GM12878 (cell line): Measurements from ENCODE around the gene FBXL17. TPM values are rescaled to one million over a fixed set of nuclear protein-coding genes. Genes with fewer than 3 reads are reported as not detected.

ENCODE experiments used
- ATAC-seq: fragments of 200-7000 bp; cut with Tn5 transposase; 3 replicates; pipeline ENCODE4 v1.9.1; 2020; ENCODE audit warnings: mild to moderate bottlenecking, moderate library complexity
- BruUV-seq: library from RNA; stranded (reverse); fragments of 400-500 nt; replicated peaks from 2 replicates; lab custom pipeline; 2021; lab: Mats Ljungman, UMichigan
- CTCF ChIA-PET: fragments of 300-600 bp; sonication (Branson Sonifier 250); formaldehyde crosslinking; extraction: SDS; loops from one replicate; lab custom pipeline; 2021; ENCODE audit warnings: inconsistent platforms; lab: Yijun Ruan, JAX
- POLR2A ChIA-PET: fragments of 350-600 bp; formaldehyde crosslinking; extraction: SDS; loops from one replicate; lab custom pipeline; 2021; ENCODE audit warnings: inconsistent platforms; lab: Charles Lee
- RAD21 ChIA-PET: fragments of 300-600 bp; sonication (Branson Sonifier 250); formaldehyde crosslinking; loops from one replicate; lab custom pipeline; 2023; ENCODE audit warnings: antibody characterized with exemption; ENCODE audit not compliant: unreplicated experiment; lab: Charles Lee
- SMC1A ChIA-PET: fragments of 300-600 bp; sonication (Branson Sonifier 250); formaldehyde crosslinking; loops from one replicate; lab custom pipeline; 2023; ENCODE audit not compliant: unreplicated experiment, uncharacterized antibody; lab: Charles Lee
- DNase-seq: peaks from one replicate; pipeline ENCODE4 v3.0.0-alpha.2; 2011; ENCODE audit warnings: low read depth, low spot score
- FAIRE-seq: peaks from 3 replicates; lab custom pipeline; 2011; peaks lifted over from hg19 to GRCh38; lab: Jason Lieb, UNC
- H2AFZ ChIP-seq: 2 replicates; pipeline ENCODE4 v1.6.0; 2011; ENCODE audit warnings: low read depth, low read length, control low read depth; ENCODE audit not compliant: control insufficient read depth
- H3K27ac ChIP-seq: 2 replicates; pipeline ENCODE4 v1.5.1; 2011; ENCODE audit warnings: control low read depth; ENCODE audit not compliant: control insufficient read depth, insufficient read depth
- H3K27me3 ChIP-seq, 2 experiments: replicated peaks in 1 of 2; 2 replicates each; pipeline versions ENCODE4 v1.6.0 to v1.6.1; 2011; ENCODE audit warnings: low read length in 1 of 2; ENCODE audit not compliant: control insufficient read depth in 2 of 2, insufficient read depth in 2 of 2
- H3K36me3 ChIP-seq, 2 experiments: 2 replicates each; pipeline ENCODE4 v1.5.1; 2011; ENCODE audit warnings: low read length in 1 of 2; ENCODE audit not compliant: control insufficient read depth in 2 of 2, insufficient read depth in 2 of 2
- H3K4me1 ChIP-seq: 2 replicates; pipeline ENCODE4 v1.6.1; 2011; ENCODE audit warnings: mild to moderate bottlenecking, low read length, moderate library complexity, mixed read lengths; ENCODE audit not compliant: control insufficient read depth, insufficient read depth
- H3K4me2 ChIP-seq: 2 replicates; pipeline ENCODE4 v1.6.0; 2011; ENCODE audit warnings: control low read depth; ENCODE audit not compliant: control insufficient read depth, insufficient read depth
- H3K4me3 ChIP-seq: fragments of 200-600 bp; sonication (generic); 2 replicates; pipeline ENCODE4 v1.5.1; 2016
- H3K79me2 ChIP-seq: 2 replicates; pipeline ENCODE4 v1.6.0; 2011; ENCODE audit warnings: low read length; ENCODE audit not compliant: control insufficient read depth, insufficient read depth
- H3K9ac ChIP-seq: 2 replicates; pipeline ENCODE4 v1.8.0; 2011; ENCODE audit warnings: low read length, control low read depth, mixed read lengths; ENCODE audit not compliant: control insufficient read depth, insufficient read depth
- H3K9me3 ChIP-seq: replicated peaks from 3 replicates; pipeline ENCODE4 v1.5.1; 2011; ENCODE audit warnings: mild to moderate bottlenecking, low read length; ENCODE audit not compliant: control insufficient read depth, insufficient read depth
- H4K20me1 ChIP-seq: 2 replicates; pipeline ENCODE4 v1.6.0; 2011; ENCODE audit not compliant: control insufficient read depth, insufficient read depth
- ASH2L ChIP-seq: fragments of 300-600, 200-600 bp; sonication (generic); IDR thresholded peaks from 2 replicates; pipeline ENCODE4 v1.6.1; 2017; ENCODE audit warnings: low read depth, mild to moderate bottlenecking, borderline replicate concordance
- CBFB ChIP-seq: IDR thresholded peaks from 2 replicates; pipeline ENCODE4 v1.6.1; 2016; ENCODE audit warnings: antibody characterized with exemption, low read depth
- CEBPB ChIP-seq, 2 experiments: fragments of 150-350 bp in 1 of 2; IDR thresholded peaks; 2 replicates each; pipeline ENCODE4 v1.6.1; 2012 to 2014; ENCODE audit warnings: low read depth in 2 of 2, low read length in 2 of 2, borderline replicate concordance in 1 of 2, inconsistent platforms in 1 of 2
- DPF2 ChIP-seq: fragments of 450-650 bp; IDR thresholded peaks from 2 replicates; pipeline ENCODE4 v1.6.1; 2017; ENCODE audit warnings: mild to moderate bottlenecking
- ESRRA ChIP-seq: IDR thresholded peaks from 2 replicates; pipeline ENCODE4 v1.6.1; 2012; ENCODE audit warnings: mild to moderate bottlenecking, low read length, improper control_type of control experiment
- HDAC2 ChIP-seq: fragments of 200-600 bp; sonication (generic); IDR thresholded peaks from 2 replicates; pipeline ENCODE4 v1.6.1; 2017
- NFYB ChIP-seq: IDR thresholded peaks from 2 replicates; pipeline ENCODE4 v1.6.1; 2011; ENCODE audit warnings: low read depth, mild to moderate bottlenecking, low read length, improper control_type of control experiment, moderate library complexity; ENCODE audit not compliant: insufficient read depth
- SUPT20H ChIP-seq: IDR thresholded peaks from 2 replicates; pipeline ENCODE4 v1.6.1; 2011; ENCODE audit warnings: low read depth, mild to moderate bottlenecking, low read length, moderate library complexity, borderline replicate concordance; ENCODE audit not compliant: control insufficient read depth
- TARDBP ChIP-seq: IDR thresholded peaks from 2 replicates; pipeline ENCODE4 v1.6.1; 2016; ENCODE audit warnings: borderline replicate concordance
- TCF7 ChIP-seq: IDR thresholded peaks from 2 replicates; pipeline ENCODE4 v1.6.1; 2014; ENCODE audit warnings: antibody characterized with exemption, borderline replicate concordance
- ZNF622 ChIP-seq: fragments of 450-650 bp; IDR thresholded peaks from 2 replicates; pipeline ENCODE4 v1.6.1; 2017; ENCODE audit warnings: mild to moderate bottlenecking, inconsistent platforms
- WGBS: methylation state at CpG from one replicate; pipeline ENCODE4 v1.1.6; 2016; ENCODE audit warnings: low lambda C conversion rate; ENCODE audit not compliant: insufficient replicate concordance, insufficient coverage; ENCODE audit errors: missing lambda C conversion rate; 5-methylcytosine and 5-hydroxymethylcytosine counted together
- in situ Hi-C: fragments of 300-500 bp; cut with MboI; formaldehyde crosslinking; loops from 9 replicates; pipeline ENCODE4 v1.14.3; 2018; ENCODE audit warnings: mixed read lengths
- intact Hi-C: fragments of 100-400 bp; cut with micrococcal nuclease; formaldehyde crosslinking; loops from one replicate; pipeline ENCODE4 v1.14.2; 2022; ENCODE audit not compliant: unreplicated experiment
- polyA plus RNA-seq, 11 experiments: library from polyadenylated mRNA; depleted of rRNA in 4 of 11; unstranded in 6 of 11; stranded (reverse) in 5 of 11; fragments of >200 nt; fragmentation: Nextera tagmentation in 4 of 11; fragmentation: Illumina TruSeq in 1 of 11; extraction: Ambion mirVana in 4 of 11; extraction: Trizol in 1 of 11; gene quantifications; 1 replicate in 1 of 11; 2 replicates in 10 of 11; pipeline versions ENCODE4 v1.2.1 to v1.2.3, GENCODE V29; 2011 to 2016; ENCODE audit warnings: inconsistent platforms in 2 of 11, missing spikeins in 2 of 11, low read depth in 1 of 11
- total RNA-seq, 4 experiments: library from RNA; depleted of rRNA in 3 of 4; stranded (reverse); fragments of >200 nt in 3 of 4; fragmentation: Illumina TruSeq in 1 of 4; extraction: Trizol in 1 of 4; gene quantifications; 2 replicates each; pipeline versions ENCODE4 v1.2.1 to v1.2.3, GENCODE V29; 2013 to 2021
- TF ChIP-seq, protein P1 (sequence below): fragments of 450-650 bp; IDR thresholded peaks from 2 replicates; pipeline ENCODE4 v1.6.1; 2016; ENCODE audit warnings: mild to moderate bottlenecking
- TF ChIP-seq, protein P2 (sequence below): fragments of 150-350 bp; IDR thresholded peaks from 2 replicates; pipeline ENCODE4 v1.6.1; 2014; ENCODE audit warnings: mild to moderate bottlenecking, low read depth, low read length
- TF ChIP-seq, protein P3 (sequence below): IDR thresholded peaks from 2 replicates; pipeline ENCODE4 v1.6.1; 2012; ENCODE audit warnings: low read depth, low read length, improper control_type of control experiment
- TF ChIP-seq, protein P4 (sequence below): IDR thresholded peaks from 2 replicates; pipeline ENCODE4 v1.6.1; 2012; ENCODE audit warnings: low read depth, low read length, improper control_type of control experiment

FBXL17 gene
- total and polyA plus RNA-seq, 10 of the 15 experiments (the other 5 are each of a cell fraction or from before 2014, with no cell fraction given): 0.88 to 9.0 (median 4.4) TPM

DNA sequence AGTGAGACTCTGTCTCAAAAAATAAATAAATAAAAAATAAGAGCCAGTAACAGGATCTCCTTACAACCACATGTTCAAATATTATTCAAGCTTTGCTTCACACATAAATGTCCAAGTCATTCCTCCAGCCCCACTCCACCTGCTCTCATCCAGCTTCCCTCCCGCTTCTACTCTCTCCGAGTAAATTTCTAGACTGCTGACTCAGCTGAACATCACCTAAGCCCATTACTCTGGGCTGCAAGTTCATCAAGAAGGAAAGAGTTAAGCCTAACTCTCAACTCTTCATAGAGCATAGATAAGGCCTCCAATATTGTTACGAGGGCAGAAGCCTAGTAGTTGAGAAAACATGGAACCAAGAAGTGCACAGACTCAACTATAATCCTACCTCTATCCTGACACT, 300.2 kb downstream of the FBXL17 start:
- no peak for DNase-seq
- H3K27me3 ChIP-seq: no peaks in the 10 kb centered on the region
- in situ Hi-C loops: no loop called here
- H3K9ac ChIP-seq: no peak overlapping the region
- ChIA-PET POLR2A (no interaction called here), CTCF (no interaction called here), SMC1A (interaction anchor here (0.7 kb wide), 1 partner anchor 10 kb away, joined by 4 read pairs; no protein-coding TSS in a partner anchor), RAD21 (no interaction called here)
- H3K4me2 ChIP-seq: no peak overlapping the region
- TF ChIP-seq NFYB: no peak
- H2AFZ ChIP-seq: no peak overlapping the region
- H3K36me3 ChIP-seq: no peaks in the 10 kb centered on the region
- H3K4me1 ChIP-seq: no peaks in the 10 kb centered on the region
- no TSS peak for BruUV-seq
- WGBS: 98% methylated on average over 3 of the region's 3 CpGs
- H3K79me2 ChIP-seq: no peaks in the 10 kb centered on the region
- no peaks in the 10 kb centered on the region for H3K9me3 ChIP-seq
- no peak for ATAC-seq
- intact Hi-C loops: no loop called here
- no peak overlapping the region for H3K27ac ChIP-seq
- no peak overlapping the region for H3K4me3 ChIP-seq
- FAIRE-seq: no peak
- H4K20me1 ChIP-seq: no peaks in the 10 kb centered on the region

DNA sequence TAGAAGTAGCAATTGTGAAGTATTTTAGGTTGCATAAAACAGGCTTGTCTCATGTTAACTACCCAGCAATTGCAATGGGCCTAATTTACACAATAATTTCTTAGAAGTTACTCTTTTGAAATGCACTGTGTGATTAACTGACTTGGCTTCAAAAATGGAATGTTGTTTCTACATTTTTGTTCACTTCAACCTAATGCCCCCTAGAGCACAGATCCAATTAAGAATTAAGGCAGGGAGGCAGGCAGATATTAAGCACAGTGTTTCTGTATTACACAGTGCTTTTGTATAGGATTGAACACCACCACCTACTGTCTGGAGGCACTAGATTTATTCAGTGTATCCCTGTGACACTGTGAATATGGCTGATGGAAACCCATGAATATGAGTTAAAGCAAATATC, 302.1 kb downstream of the FBXL17 start:
- Histone ChIP-seq H4K20me1 (no peaks in the 10 kb centered on the region), H3K4me2 (no peak overlapping the region), H3K4me1 (no peaks in the 10 kb centered on the region), H2AFZ (no peak overlapping the region), H3K4me3 (no peak overlapping the region), H3K27me3 (no peaks in the 10 kb centered on the region), H3K36me3 (no peaks in the 10 kb centered on the region), H3K79me2 (no peaks in the 10 kb centered on the region), H3K9me3 (no peaks in the 10 kb centered on the region), H3K27ac (no peak overlapping the region), H3K9ac (no peak overlapping the region)
- ATAC-seq (no peak), FAIRE-seq (no peak), DNase-seq (no peak)
- ChIA-PET SMC1A (no interaction called here), POLR2A (no interaction called here), RAD21 (no interaction called here), CTCF (no interaction called here)
- in situ Hi-C loops: no loop called here
- intact Hi-C loops: no loop called here
- BruUV-seq: no TSS peak
- no peak for TF ChIP-seq ZNF622
- no peak for TF ChIP-seq TCF7
- TF ChIP-seq DPF2: no peak
- TF ChIP-seq HDAC2: no peak
- TF ChIP-seq, protein P1, sequence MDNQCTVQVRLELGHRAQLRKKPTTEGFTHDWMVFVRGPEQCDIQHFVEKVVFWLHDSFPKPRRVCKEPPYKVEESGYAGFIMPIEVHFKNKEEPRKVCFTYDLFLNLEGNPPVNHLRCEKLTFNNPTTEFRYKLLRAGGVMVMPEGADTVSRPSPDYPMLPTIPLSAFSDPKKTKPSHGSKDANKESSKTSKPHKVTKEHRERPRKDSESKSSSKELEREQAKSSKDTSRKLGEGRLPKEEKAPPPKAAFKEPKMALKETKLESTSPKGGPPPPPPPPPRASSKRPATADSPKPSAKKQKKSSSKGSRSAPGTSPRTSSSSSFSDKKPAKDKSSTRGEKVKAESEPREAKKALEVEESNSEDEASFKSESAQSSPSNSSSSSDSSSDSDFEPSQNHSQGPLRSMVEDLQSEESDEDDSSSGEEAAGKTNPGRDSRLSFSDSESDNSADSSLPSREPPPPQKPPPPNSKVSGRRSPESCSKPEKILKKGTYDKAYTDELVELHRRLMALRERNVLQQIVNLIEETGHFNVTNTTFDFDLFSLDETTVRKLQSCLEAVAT: no peak
- TF ChIP-seq, protein P2, sequence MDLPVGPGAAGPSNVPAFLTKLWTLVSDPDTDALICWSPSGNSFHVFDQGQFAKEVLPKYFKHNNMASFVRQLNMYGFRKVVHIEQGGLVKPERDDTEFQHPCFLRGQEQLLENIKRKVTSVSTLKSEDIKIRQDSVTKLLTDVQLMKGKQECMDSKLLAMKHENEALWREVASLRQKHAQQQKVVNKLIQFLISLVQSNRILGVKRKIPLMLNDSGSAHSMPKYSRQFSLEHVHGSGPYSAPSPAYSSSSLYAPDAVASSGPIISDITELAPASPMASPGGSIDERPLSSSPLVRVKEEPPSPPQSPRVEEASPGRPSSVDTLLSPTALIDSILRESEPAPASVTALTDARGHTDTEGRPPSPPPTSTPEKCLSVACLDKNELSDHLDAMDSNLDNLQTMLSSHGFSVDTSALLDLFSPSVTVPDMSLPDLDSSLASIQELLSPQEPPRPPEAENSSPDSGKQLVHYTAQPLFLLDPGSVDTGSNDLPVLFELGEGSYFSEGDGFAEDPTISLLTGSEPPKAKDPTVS: no peak
- no peak for TF ChIP-seq CBFB
- TF ChIP-seq, protein P3, sequence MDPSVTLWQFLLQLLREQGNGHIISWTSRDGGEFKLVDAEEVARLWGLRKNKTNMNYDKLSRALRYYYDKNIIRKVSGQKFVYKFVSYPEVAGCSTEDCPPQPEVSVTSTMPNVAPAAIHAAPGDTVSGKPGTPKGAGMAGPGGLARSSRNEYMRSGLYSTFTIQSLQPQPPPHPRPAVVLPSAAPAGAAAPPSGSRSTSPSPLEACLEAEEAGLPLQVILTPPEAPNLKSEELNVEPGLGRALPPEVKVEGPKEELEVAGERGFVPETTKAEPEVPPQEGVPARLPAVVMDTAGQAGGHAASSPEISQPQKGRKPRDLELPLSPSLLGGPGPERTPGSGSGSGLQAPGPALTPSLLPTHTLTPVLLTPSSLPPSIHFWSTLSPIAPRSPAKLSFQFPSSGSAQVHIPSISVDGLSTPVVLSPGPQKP: no peak
- TF ChIP-seq ESRRA: no peak
- TF ChIP-seq, protein P4, sequence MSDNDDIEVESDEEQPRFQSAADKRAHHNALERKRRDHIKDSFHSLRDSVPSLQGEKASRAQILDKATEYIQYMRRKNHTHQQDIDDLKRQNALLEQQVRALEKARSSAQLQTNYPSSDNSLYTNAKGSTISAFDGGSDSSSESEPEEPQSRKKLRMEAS: no peak
- no peak for TF ChIP-seq ASH2L
- TF ChIP-seq TARDBP: no peak
- TF ChIP-seq SUPT20H: no peak
- TF ChIP-seq CEBPB (IDR thresholded peaks at IDR 0.05; ENCODE audit: borderline replicate concordance in 1 of 2, low read depth in 2 of 2, low read length in 2 of 2): no peak
